HCT116 (cell line): ENCODE measurements around the gene C14orf93. TPM values are rescaled to one million over a fixed set of nuclear protein-coding genes. Genes with fewer than 3 reads are reported as not detected.

Experiments used
- ATAC-seq: fragments of 200-7000 bp; cut with Tn5 transposase; 2 replicates; pipeline ENCODE4 v1.9.1; 2020; ENCODE audit warnings: mild to moderate bottlenecking, moderate library complexity
- BruUV-seq: library from RNA; stranded (reverse); fragments of 400-500 nt; replicated peaks from 2 replicates; lab custom pipeline; 2021; lab: Mats Ljungman, UMichigan
- CTCF ChIA-PET: fragments of 300-600 bp; sonication (Branson Sonifier 250); formaldehyde crosslinking; loops from one replicate; lab custom pipeline; 2021; ENCODE audit warnings: antibody characterized with exemption; lab: Charles Lee
- POLR2A ChIA-PET: fragments of 300-600, 350-600 bp; sonication (Branson Sonifier 250); formaldehyde crosslinking; loops from one replicate; lab custom pipeline; 2021; ENCODE audit warnings: antibody characterized with exemption; lab: Charles Lee
- RAD21 ChIA-PET, 2 experiments: fragments of 300-600 bp; sonication (Branson Sonifier 250); formaldehyde crosslinking; loops; one replicate each; lab custom pipeline; 2023; ENCODE audit warnings: low total read pairs in 2 of 2; ENCODE audit not compliant: uncharacterized antibody in 2 of 2, unreplicated experiment in 2 of 2, low non-redundant PET in 1 of 2; lab: Charles Lee
- DNase-seq: peaks from one replicate; pipeline ENCODE4 v3.0.0-alpha.2; 2010; ENCODE audit warnings: low read depth, low spot score
- H2AFZ ChIP-seq: fragments of 200-600 bp; shearing (Covaris generic), sonication (generic); 2 replicates; pipeline ENCODE4 v1.6.1; 2017; ENCODE audit warnings: low read depth, mixed run types, mixed read lengths, antibody characterized with exemption, low read length; ENCODE audit not compliant: poor library complexity, severe bottlenecking
- H3K27ac ChIP-seq: 2 replicates; pipeline ENCODE4 v1.5.1; 2012; ENCODE audit warnings: low read depth, low read length
- H3K27me3 ChIP-seq: fragments of 200-600 bp; sonication (generic); 2 replicates; pipeline ENCODE4 v1.6.1; 2016; ENCODE audit warnings: mixed run types, low read length, mixed read lengths; ENCODE audit not compliant: insufficient read depth
- H3K36me3 ChIP-seq, 2 experiments: fragments of 200-500 bp in 1 of 2; fragments of 200-600 bp in 1 of 2; sonication (Bioruptor generic) in 1 of 2; sonication (generic) in 1 of 2; 2 replicates each; pipeline versions ENCODE4 v1.5.1 to v1.6.1; 2014 to 2016; ENCODE audit warnings: low read length in 2 of 2, inconsistent platforms in 1 of 2, mixed read lengths in 1 of 2, mixed run types in 1 of 2; ENCODE audit not compliant: insufficient read depth in 2 of 2, control insufficient read depth in 1 of 2
- H3K4me1 ChIP-seq, 2 experiments: fragments of 200-600 bp in 1 of 2; sonication (generic) in 1 of 2; 2 replicates each; pipeline versions ENCODE4 v1.5.1 to v1.6.1; 2012 to 2017; ENCODE audit warnings: low read length in 2 of 2, inconsistent platforms in 1 of 2, mild to moderate bottlenecking in 1 of 2, mixed read lengths in 1 of 2, mixed run types in 1 of 2, moderate library complexity in 1 of 2; ENCODE audit not compliant: insufficient read depth in 2 of 2, control insufficient read depth in 1 of 2
- H3K4me2 ChIP-seq: fragments of 200-600 bp; sonication (generic); 2 replicates; pipeline ENCODE4 v1.6.1; 2017; ENCODE audit warnings: mixed run types, low read length, mixed read lengths
- H3K4me3 ChIP-seq, 2 experiments: fragments of 200-600 bp in 1 of 2; sonication (generic) in 1 of 2; replicated peaks in 1 of 2; 2 replicates each; pipeline ENCODE4 v1.5.1; 2011 to 2016; ENCODE audit warnings: low read length in 2 of 2, control low read depth in 1 of 2, low read depth in 1 of 2, mild to moderate bottlenecking in 1 of 2, mixed read lengths in 1 of 2, mixed run types in 1 of 2
- H3K79me2 ChIP-seq: fragments of 200-600 bp; sonication (generic); 2 replicates; pipeline ENCODE4 v1.6.1; 2017; ENCODE audit warnings: mild to moderate bottlenecking, mixed run types, low read length, moderate library complexity, mixed read lengths; ENCODE audit not compliant: insufficient read depth
- H3K9ac ChIP-seq: fragments of 200-600 bp; sonication (generic); 2 replicates; pipeline ENCODE4 v1.6.1; 2016; ENCODE audit warnings: low read length, mixed read lengths
- H3K9me2 ChIP-seq: fragments of 200-600 bp; sonication (generic), shearing (Covaris generic); 2 replicates; pipeline ENCODE4 v1.6.1; 2017; ENCODE audit warnings: mixed run types, mild to moderate bottlenecking, moderate library complexity; ENCODE audit not compliant: insufficient read depth
- H3K9me3 ChIP-seq, 2 experiments: fragments of 200-500 bp in 1 of 2; fragments of 200-600 bp in 1 of 2; sonication (Bioruptor generic) in 1 of 2; sonication (generic) in 1 of 2; 2 replicates each; pipeline ENCODE4 v1.6.1; 2014 to 2017; ENCODE audit warnings: low read length in 2 of 2, mixed read lengths in 2 of 2, inconsistent platforms in 1 of 2, low read depth in 1 of 2, mild to moderate bottlenecking in 1 of 2, mixed run types in 1 of 2, moderate library complexity in 1 of 2; ENCODE audit not compliant: control insufficient read depth in 1 of 2, insufficient read depth in 1 of 2
- H4K20me1 ChIP-seq: fragments of 200-600 bp; sonication (generic), shearing (Covaris generic); 2 replicates; pipeline ENCODE4 v1.6.1; 2017; ENCODE audit warnings: mixed run types, mild to moderate bottlenecking, moderate library complexity; ENCODE audit not compliant: insufficient read depth
- CBX3 ChIP-seq: IDR thresholded peaks from 2 replicates; pipeline ENCODE4 v1.6.1; 2012; ENCODE audit warnings: low read depth
- ELF1 ChIP-seq: IDR thresholded peaks from 2 replicates; pipeline ENCODE4 v1.6.1; 2012; ENCODE audit warnings: low read depth, borderline replicate concordance
- EZH2 ChIP-seq: fragments of 200-600 bp; sonication (generic); IDR thresholded peaks from 2 replicates; pipeline ENCODE4 v1.6.1; 2017; ENCODE audit warnings: antibody characterized with exemption, mixed run types
- EZH2phosphoT487 ChIP-seq: fragments of 200-600 bp; IDR thresholded peaks from 2 replicates; pipeline ENCODE4 v1.6.1; 2018; ENCODE audit warnings: antibody characterized with exemption, borderline replicate concordance
- JUND ChIP-seq: IDR thresholded peaks from 2 replicates; pipeline ENCODE4 v1.6.1; 2012
- ZBTB33 ChIP-seq: IDR thresholded peaks from 2 replicates; pipeline ENCODE4 v1.6.1; 2011; ENCODE audit warnings: mild to moderate bottlenecking, low read length, moderate library complexity; ENCODE audit not compliant: insufficient replicate concordance; ENCODE audit errors: extremely low read depth
- intact Hi-C: fragments of 100-400 bp; cut with micrococcal nuclease; formaldehyde crosslinking; loops from 2 replicates; pipeline ENCODE4 v1.10.0; 2022
- total RNA-seq: library from RNA; stranded (reverse); gene quantifications from one replicate; pipeline ENCODE4 v1.2.1, GENCODE V29; 2021; ENCODE audit not compliant: unreplicated experiment

C14orf93 gene
- total RNA-seq, 1 experiment from 2014 or later: 13.7 TPM

DNA sequence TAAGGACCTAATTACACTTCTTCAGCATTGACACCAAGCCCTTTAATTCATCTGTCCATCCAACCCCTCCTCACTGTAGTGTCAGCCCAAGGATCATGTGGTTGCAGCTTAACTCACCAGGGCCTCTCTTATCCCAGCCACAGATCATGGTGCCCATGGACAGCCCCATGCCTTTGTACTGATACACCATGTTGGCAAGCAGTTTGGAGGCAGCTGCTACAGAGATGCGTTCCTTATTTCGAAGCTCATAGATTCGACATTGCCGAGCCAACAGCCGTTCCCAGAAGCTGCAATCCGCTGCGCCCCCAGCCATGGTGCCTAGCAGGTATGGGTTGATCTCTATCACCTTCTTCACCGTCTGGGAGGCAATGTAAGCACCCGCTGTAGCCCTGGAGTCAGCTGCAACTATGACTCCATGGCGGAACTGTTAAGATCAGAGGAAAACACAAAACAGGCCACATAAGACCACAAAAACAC, 23.3 kb upstream of the C14orf93 start (continued):
- TF ChIP-seq EZH2phosphoT487 (no peak), CBX3 (no peak), ELF1 (no peak), EZH2 (no peak), JUND (no peak)

DNA sequence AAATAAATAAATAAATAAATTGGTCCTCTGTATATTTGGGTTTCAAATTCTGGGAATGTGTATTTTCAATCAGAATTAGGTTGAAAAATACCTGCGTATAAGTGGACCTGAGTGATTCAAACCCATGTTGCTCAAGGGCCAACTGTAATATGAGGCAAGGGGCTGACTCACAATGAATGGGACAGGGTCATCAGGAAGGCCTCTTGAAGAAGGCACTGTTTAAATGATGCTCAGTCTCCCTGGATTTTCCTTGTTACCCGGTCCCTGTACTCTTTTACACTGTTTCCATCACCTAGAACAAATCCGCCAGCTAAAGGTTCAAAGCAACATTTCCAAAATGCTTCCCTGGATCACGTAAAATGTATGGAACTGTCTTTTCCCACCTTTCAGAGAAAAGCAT, 21.0 kb upstream of the C14orf93 start:
- Histone ChIP-seq H3K9me2 (no peaks in the 10 kb centered on the region), H3K27ac (no peak overlapping the region), H3K79me2 (peaks cover 57% of the 10 kb centered on the region), H3K36me3 (peaks cover 29 to 43% of the 10 kb centered on the region in 2 experiments), H3K9me3 (no peaks in the 10 kb centered on the region)
- BruUV-seq: TSS peak; percentile 12
- no peak for TF ChIP-seq ZBTB33
- TF ChIP-seq, all 23 proteins: peak for 0
- intact Hi-C loops: no loop called here
- no peak overlapping the region for H3K4me2 ChIP-seq
- ChIA-PET CTCF (no interaction called here), RAD21 (no interaction called here), POLR2A (interaction anchor here (0.9 kb wide), 1 partner anchor 24 kb away, joined by 4 read pairs; no protein-coding TSS in a partner anchor)
- no peak overlapping the region for H2AFZ ChIP-seq
- no peak for ATAC-seq
- no peaks in the 10 kb centered on the region for H3K27me3 ChIP-seq
- H3K4me1 ChIP-seq: peaks cover 10 to 21% of the 10 kb centered on the region in 2 experiments; a peak in 3 of 4 replicates
- no peak overlapping the region for H3K4me3 ChIP-seq
- no peaks in the 10 kb centered on the region for H4K20me1 ChIP-seq
- no peak for DNase-seq
- H3K9ac ChIP-seq: no peak overlapping the region
